Measurements from ENCODE around the gene CKMT2.

CKMT2 gene

GRCh38 chr5:81207009-81207408 is 26.1 kb upstream of the CKMT2 start:
- Histone ChIP-seq H3K79me2 (ENCODE audit: insufficient read depth, low read length) (no peaks in the 10 kb centered on the region), H3K9ac (ENCODE audit: low read depth, low read length) (no peak overlapping the region), H3K4me1 (ENCODE audit: insufficient read depth, low read length) (no peaks in the 10 kb centered on the region), H4K20me1 (ENCODE audit: insufficient read depth, low read length) (no peaks in the 10 kb centered on the region), H3K27ac (ENCODE audit: low read length) (no peak overlapping the region), H3K4me3 (ENCODE audit: low read depth in 1 of 2, low read length in 2 of 2) (no peak overlapping the region), H3K4me2 (ENCODE audit: insufficient read depth, low read length) (no peak overlapping the region), H3K36me3 (ENCODE audit: insufficient read depth, low read length) (no peaks in the 10 kb centered on the region), H3K9me3 (ENCODE audit: insufficient read depth, low read length, severe bottlenecking) (no peaks in the 10 kb centered on the region), H3K27me3 (ENCODE audit: insufficient read depth, low read length, poor library complexity) (no peaks in the 10 kb centered on the region), H2AFZ (ENCODE audit: low read depth, low read length) (no peak overlapping the region)
- TF ChIP-seq CTCF (IDR thresholded peaks at IDR 0.05; ENCODE audit: borderline replicate concordance, extremely low read depth, low read length, poor library complexity, severe bottlenecking), result peak; percentile 53
- no peak for TF ChIP-seq EZH2 (IDR thresholded peaks at IDR 0.05; ENCODE audit: borderline replicate concordance, low read depth, low read length, severe bottlenecking)
- ATAC-seq (ENCODE audit: insufficient read depth, low read depth) (peak; percentile 53; the same call in 1 of the 3 replicates), DNase-seq (peak; percentile 16)

GRCh38 chr5:81208904-81209303 is 24.2 kb upstream of the CKMT2 start:
- no peaks in the 10 kb centered on the region for H3K4me1 ChIP-seq (ENCODE audit: insufficient read depth, low read length)
- H3K9ac ChIP-seq (ENCODE audit: low read depth, low read length), result no peak overlapping the region
- DNase-seq (no peak), ATAC-seq (ENCODE audit: insufficient read depth, low read depth) (no peak)
- H3K4me3 ChIP-seq (ENCODE audit: low read depth in 1 of 2, low read length in 2 of 2), result no peak overlapping the region
- H3K79me2 ChIP-seq (ENCODE audit: insufficient read depth, low read length), result no peaks in the 10 kb centered on the region
- H3K36me3 ChIP-seq (ENCODE audit: insufficient read depth, low read length), result no peaks in the 10 kb centered on the region
- H4K20me1 ChIP-seq (ENCODE audit: insufficient read depth, low read length), result no peaks in the 10 kb centered on the region
- no peaks in the 10 kb centered on the region for H3K9me3 ChIP-seq (ENCODE audit: insufficient read depth, low read length, severe bottlenecking)
- H3K27me3 ChIP-seq (ENCODE audit: insufficient read depth, low read length, poor library complexity), result no peaks in the 10 kb centered on the region
- TF ChIP-seq CTCF (IDR thresholded peaks at IDR 0.05; ENCODE audit: borderline replicate concordance, extremely low read depth, low read length, poor library complexity, severe bottlenecking), result no peak
- TF ChIP-seq EZH2 (IDR thresholded peaks at IDR 0.05; ENCODE audit: borderline replicate concordance, low read depth, low read length, severe bottlenecking), result no peak
- H3K4me2 ChIP-seq (ENCODE audit: insufficient read depth, low read length), result no peak overlapping the region
- no peak overlapping the region for H2AFZ ChIP-seq (ENCODE audit: low read depth, low read length)
- H3K27ac ChIP-seq (ENCODE audit: low read length), result no peak overlapping the region

- H3K36me3 ChIP-seq (ENCODE audit: insufficient read depth, low read length), result no peaks in the 10 kb centered on the region
- no peaks in the 10 kb centered on the region for H3K4me1 ChIP-seq (ENCODE audit: insufficient read depth, low read length)
- no peaks in the 10 kb centered on the region for H3K79me2 ChIP-seq (ENCODE audit: insufficient read depth, low read length)
- H4K20me1 ChIP-seq (ENCODE audit: insufficient read depth, low read length), result no peaks in the 10 kb centered on the region
- no peak overlapping the region for H2AFZ ChIP-seq (ENCODE audit: low read depth, low read length)
- H3K4me2 ChIP-seq (ENCODE audit: insufficient read depth, low read length), result no peak overlapping the region
- TF ChIP-seq EZH2 (IDR thresholded peaks at IDR 0.05; ENCODE audit: borderline replicate concordance, low read depth, low read length, severe bottlenecking) (no peak), CTCF (IDR thresholded peaks at IDR 0.05; ENCODE audit: borderline replicate concordance, extremely low read depth, low read length, poor library complexity, severe bottlenecking) (no peak)
- no peak overlapping the region for H3K4me3 ChIP-seq (ENCODE audit: low read depth in 1 of 2, low read length in 2 of 2)
- no peak overlapping the region for H3K9ac ChIP-seq (ENCODE audit: low read depth, low read length)
- ATAC-seq (ENCODE audit: insufficient read depth, low read depth), result no peak
- H3K9me3 ChIP-seq (ENCODE audit: insufficient read depth, low read length, severe bottlenecking), result no peaks in the 10 kb centered on the region
- no peaks in the 10 kb centered on the region for H3K27me3 ChIP-seq (ENCODE audit: insufficient read depth, low read length, poor library complexity)
- DNase-seq, result no peak
- no peak overlapping the region for H3K27ac ChIP-seq (ENCODE audit: low read length)
Measured at GRCh38 chr5:81209386-81209785, 23.7 kb upstream of the CKMT2 start.
